HPDE6-E6E7 (cell line): ENCODE data around the gene ITPRIP.

Experiments used
- DNase-seq: peaks from one replicate; pipeline ENCODE4 v3.0.0; 2011; ENCODE audit warnings: missing footprints; ENCODE audit errors: extremely low spot score

Gene ITPRIP

DNA sequence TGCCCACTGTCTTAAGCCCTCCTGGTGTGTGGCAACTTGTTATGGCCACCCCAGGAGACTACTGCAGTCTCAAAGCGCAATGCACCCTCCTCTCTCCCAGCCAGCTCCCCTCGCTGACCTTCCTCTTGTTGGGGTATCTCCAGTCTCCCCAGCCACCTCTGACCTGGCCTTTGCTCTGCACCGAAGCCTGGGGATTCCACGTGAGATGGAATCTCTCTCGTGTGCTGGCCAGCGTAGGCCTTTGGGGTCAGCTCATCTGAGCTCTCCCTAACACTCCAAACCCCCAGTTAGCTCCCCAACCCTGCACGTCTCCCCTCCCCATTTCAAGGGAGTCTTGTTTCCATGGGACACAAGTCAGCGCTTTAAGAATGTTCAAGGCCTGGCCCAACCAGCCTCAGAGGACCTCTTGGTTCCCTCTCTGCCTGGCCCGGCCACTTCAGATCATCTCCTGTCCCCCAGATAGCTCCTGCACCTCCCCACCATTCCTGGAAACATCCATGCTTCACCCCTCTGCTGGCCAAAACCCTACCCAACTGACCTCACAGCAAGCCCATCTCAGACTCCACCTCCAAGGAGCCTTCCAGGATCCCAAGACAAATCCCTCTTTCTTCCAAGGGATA, 11.2 kb downstream of the ITPRIP start:
- DNase-seq: no peak

DNA sequence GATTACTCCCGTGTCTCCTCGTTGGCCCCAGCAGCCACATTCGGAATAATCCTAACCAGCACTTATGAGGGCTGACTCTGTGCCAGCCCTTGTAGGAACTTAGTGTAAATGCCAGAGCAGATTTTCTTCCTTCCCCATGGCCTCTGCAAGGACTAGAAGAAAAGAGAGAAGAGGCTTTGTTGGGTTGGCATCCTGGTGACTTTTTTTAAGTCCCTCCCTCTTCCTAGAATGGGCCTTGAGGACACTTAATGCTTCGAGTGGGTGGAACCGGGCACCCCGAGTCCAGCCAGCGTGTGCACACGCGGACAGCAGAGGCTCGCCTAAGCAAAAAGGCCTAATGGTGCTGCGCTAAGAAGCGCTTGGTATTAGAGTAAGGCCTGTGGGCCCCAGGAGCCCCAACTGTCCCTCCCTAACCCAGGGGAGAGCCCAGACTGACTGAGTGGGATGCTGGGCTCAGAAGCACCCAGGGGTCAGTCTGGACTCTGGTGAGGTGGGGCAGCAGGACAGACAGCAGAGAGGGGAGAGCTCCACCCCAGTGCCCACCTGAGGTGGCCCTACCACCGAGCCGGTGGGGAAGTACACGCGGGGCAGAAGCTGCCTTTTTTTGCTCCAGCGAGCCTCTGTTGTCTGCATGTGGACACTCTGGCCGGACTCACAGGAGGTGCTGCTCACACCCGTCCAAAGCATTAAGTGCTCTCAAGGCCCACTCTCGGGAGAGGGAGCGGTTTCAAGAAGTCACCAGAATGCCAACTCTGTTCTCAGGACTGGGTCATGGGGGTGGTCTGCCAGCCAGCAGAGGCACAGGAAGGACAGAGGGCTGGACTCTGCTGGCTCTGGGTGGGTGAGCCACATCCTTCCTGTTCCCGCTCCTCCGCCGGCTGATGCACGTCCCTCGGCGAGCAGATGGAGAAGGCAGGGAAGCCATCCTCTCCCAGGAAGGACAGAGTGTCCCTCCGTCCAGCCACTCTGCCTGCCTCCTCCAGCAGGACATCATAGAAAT, 12.5 kb downstream of the ITPRIP start:
- no peak for DNase-seq

- DNase-seq: no peak
These were observed 13.3 kb downstream of the ITPRIP start for GRCh38 chr10:104324931-104325330.

DNA sequence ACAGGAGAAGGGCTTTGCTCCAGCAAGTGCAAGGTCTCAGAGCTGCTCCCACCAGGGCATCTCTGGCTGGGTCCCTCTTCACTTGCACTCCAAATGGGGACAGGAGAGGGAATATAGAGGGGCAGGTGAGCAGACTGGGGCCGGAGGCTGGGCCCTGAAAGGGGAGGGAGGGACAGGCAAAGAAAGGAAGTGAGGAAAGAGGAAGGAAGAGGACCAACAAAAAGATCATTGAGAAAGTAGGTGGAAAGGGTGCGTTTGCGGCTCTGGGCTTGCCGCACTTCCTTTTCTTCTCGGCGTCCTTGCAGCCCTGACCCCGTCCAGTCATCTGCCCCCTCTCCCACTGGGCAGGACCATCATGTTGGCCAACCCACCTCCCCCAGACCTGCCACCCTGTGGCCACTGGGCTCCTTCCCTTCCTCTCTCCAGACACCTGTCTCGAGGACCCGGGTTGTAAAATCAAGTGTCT, 14.0 kb downstream of the ITPRIP start:
- no peak for DNase-seq

GRCh38 chr10:104323760-104324201, 14.5 kb downstream of the ITPRIP start:
- DNase-seq: no peak

GRCh38 chr10:104323085-104323484, 15.2 kb downstream of the ITPRIP start:
- DNase-seq: no peak

GRCh38 chr10:104322416-104322782, 15.9 kb downstream of the ITPRIP start:
- no peak for DNase-seq

- no peak for DNase-seq
These were observed 16.4 kb downstream of the ITPRIP start for GRCh38 chr10:104321725-104322415.

GRCh38 chr10:104321226-104321625, 17.0 kb downstream of the ITPRIP start:
- no peak for DNase-seq

GRCh38 chr10:104318810-104319741, 19.2 kb downstream of the ITPRIP start:
- no peak for DNase-seq

- DNase-seq: no peak
These were observed 19.9 kb downstream of the ITPRIP start for GRCh38 chr10:104318326-104318725.

DNA sequence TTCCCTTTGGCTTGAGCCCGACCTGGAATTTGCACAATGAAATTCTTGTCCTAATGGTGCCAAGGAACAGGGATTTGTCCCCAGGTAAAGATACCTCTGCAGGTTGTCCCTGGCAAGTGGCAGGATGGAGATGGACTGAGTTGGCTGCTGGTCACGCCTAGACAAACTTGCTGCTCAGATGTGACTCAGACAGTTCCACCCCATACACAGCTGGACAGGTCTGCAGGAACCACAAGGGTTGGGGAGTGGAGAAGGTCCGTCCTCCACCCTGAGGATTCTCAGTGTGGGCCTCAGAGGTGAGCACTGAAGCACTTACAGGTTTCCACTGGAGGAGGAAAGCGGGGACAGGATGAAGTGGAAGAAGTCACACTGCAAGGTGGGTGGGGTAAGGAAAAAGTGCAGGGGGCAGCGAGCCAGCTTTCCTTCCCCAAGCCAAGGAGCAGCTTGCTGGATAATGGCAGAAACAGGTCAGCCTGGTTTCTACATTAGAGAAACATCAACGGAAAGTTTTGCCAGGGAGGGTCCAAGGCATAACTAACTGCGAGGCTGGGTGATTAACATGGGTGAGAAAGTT, 20.5 kb downstream of the ITPRIP start:
- DNase-seq: no peak

DNA sequence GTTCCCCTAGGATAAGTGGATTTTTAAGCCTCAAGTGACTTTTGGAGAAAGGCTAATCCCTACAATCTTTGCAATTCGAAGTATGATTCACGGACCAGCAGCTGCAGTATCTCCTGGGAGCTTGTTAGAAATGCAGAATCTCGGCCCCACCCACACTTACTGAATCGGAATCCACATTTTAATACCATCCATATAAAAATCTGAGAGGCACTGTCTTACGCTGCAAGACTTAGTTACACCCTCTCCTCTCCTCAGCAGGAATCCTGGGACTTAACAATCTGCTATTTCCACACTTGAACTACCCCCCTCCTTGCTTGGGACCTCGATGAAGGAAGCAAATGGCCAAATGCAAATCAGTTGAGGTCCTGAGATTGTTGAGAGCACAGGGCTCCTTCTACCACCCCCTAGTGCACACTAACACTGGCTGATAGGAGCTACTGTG, 21.0 kb downstream of the ITPRIP start:
- no peak for DNase-seq

DNA sequence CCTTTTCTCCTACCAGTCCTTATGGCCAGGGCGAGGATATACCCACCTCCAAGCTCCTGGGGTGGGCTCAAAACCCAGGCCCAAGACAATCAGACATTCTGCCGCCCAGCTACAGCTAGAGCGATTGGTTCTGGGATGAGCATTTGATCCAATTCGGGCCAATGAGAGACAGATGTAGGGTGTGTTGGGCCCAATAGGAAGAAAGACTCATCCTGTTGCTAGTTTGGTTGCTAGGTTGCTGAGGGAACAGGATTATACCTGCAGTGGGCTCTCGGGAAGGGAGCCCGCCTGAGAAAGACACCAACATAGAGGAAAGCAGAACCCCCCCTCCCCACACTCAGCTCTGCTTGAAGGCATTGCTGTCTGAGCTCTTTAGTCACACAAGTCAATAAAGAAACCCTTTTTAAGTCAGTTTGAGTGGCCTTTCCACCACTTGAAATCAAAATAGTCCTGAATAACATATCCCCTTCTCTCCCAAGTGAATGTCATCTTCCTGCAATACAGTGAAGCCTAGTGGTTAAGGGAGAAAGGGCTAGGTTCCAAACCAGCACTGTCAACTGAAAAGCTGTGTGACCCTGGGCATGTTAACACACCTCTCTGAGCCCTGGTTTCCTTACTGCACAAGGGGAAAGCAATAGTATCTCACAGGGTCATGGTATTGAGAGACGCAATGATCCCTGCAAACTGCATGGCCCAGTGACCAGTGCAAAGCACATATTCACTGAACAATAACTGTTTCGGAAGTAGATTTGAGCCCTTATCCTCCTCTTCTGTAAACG, 21.8 kb downstream of the ITPRIP start:
- DNase-seq: no peak

DNA sequence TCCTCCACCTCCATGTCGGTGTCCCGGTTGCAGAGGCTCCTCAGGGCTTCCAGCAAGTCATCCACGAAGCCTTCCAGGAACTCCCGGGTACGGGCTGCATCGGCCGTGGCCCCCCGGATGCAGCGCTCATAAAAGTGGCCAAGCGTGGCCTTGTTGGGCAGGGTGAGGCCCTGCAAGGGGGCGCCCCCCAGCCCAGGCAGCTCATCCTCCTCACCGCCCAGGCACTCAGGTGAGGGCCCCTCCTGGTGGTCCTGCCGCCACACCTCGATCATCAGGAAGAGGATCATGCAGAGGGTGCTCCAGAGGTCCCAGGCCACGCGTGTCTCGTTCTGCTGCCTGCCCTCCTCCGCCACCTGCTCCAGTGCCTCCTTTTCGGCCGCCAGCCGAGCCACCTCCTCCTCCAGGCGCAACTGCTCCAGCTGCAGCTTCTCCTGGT, 22.8 kb downstream of the ITPRIP start:
- DNase-seq: no peak

GRCh38 chr10:104314591-104315485, 23.4 kb downstream of the ITPRIP start:
- DNase-seq: no peak

DNA sequence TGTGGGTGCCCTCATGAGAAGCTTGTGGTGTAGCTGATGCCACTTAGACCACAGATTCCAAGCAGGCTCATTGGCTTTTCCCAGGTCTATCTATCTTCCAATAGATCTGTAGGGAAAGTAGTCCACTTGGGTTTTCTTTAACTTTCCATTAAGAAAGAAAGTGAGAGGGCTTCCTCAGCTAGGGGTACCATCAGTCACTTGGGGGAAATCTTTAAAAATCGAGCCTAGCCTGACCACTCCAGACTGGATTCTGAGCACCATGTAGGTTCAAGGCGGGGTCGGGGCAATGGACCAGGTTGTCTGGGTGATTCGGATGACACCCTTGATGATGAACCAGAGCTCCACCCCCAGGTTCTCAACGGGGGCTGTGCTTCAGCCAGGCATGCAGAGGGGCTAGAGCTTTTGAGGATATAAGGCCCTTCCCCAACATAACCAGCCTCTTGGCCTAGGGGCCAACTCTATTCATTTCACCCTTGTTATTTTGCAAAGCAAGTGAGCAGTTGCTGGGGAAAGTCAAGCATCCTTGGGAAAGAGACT, 27.0 kb downstream of the ITPRIP start:
- DNase-seq: no peak
